HepG2 (cell line): ENCODE data around the gene RASGRF1. TPM values are rescaled to one million over a fixed set of nuclear protein-coding genes. Genes with fewer than 3 reads are reported as not detected.

Source experiments
- ATF2 ChIP-seq: sonication (generic); formaldehyde crosslinking; IDR thresholded peaks from 2 replicates; pipeline ENCODE4 v1.4.0; 2020; ENCODE audit warnings: missing genetic modification reagents
- HINFP ChIP-seq: sonication (generic); formaldehyde crosslinking; IDR thresholded peaks from 2 replicates; pipeline ENCODE4 v1.4.0; 2020; ENCODE audit warnings: low read depth, mild to moderate bottlenecking, missing genetic modification reagents
- HOXA7 ChIP-seq: sonication (generic); formaldehyde crosslinking; IDR thresholded peaks from 2 replicates; pipeline ENCODE4 v1.8.1; 2022; ENCODE audit warnings: mild to moderate bottlenecking, missing genetic modification reagents, moderate library complexity
- IKZF4 ChIP-seq: sonication (generic); formaldehyde crosslinking; IDR thresholded peaks from 2 replicates; pipeline ENCODE4 v1.5.1; 2020; ENCODE audit warnings: borderline replicate concordance, mild to moderate bottlenecking, low read depth, missing genetic modification reagents; ENCODE audit errors: not compliant biosample characterization
- POLR2A ChIP-seq, 2 experiments: IDR thresholded peaks; 2 replicates each; pipeline ENCODE4 v1.6.1; 2011; ENCODE audit warnings: low read depth in 2 of 2, low read length in 2 of 2, mild to moderate bottlenecking in 1 of 2, moderate library complexity in 1 of 2; ENCODE audit not compliant: insufficient read depth in 1 of 2
- SMC3 ChIP-seq: IDR thresholded peaks from 2 replicates; pipeline ENCODE4 v1.6.1; 2011; ENCODE audit warnings: low read length, improper control_type of control experiment
- TEAD2 ChIP-seq: sonication (generic); formaldehyde crosslinking; IDR thresholded peaks from 2 replicates; pipeline ENCODE4 v1.9.0; 2021; ENCODE audit warnings: missing genetic modification reagents
- ZIK1 ChIP-seq: sonication (generic); formaldehyde crosslinking; IDR thresholded peaks from 2 replicates; pipeline ENCODE4 v1.5.0; 2020; ENCODE audit warnings: mild to moderate bottlenecking, low read depth, missing genetic modification reagents, borderline replicate concordance
- ZNF296 ChIP-seq: sonication (generic); formaldehyde crosslinking; conservative IDR thresholded peaks from 2 replicates; pipeline ENCODE4 v1.5.0; 2020; ENCODE audit warnings: mild to moderate bottlenecking, missing genetic modification reagents
- ZNF30 ChIP-seq: sonication (generic); formaldehyde crosslinking; IDR thresholded peaks from 2 replicates; pipeline ENCODE4 v1.5.0; 2020; ENCODE audit warnings: mild to moderate bottlenecking, missing genetic modification reagents
- ZNF414 ChIP-seq: sonication (generic); formaldehyde crosslinking; IDR thresholded peaks from 2 replicates; pipeline ENCODE4 v1.5.0; 2020; ENCODE audit warnings: missing genetic modification reagents
- ZNF552 ChIP-seq: sonication (generic); formaldehyde crosslinking; IDR thresholded peaks from 2 replicates; pipeline ENCODE4 v1.9.0; 2022; ENCODE audit warnings: missing genetic modification reagents, mild to moderate bottlenecking, borderline replicate concordance
- ZNF687 ChIP-seq: sonication (generic); formaldehyde crosslinking; IDR thresholded peaks from 2 replicates; pipeline ENCODE4 v1.5.1; 2020; ENCODE audit warnings: mild to moderate bottlenecking, missing genetic modification reagents, moderate library complexity
- polyA plus RNA-seq, 8 experiments: library from polyadenylated mRNA; depleted of rRNA in 3 of 8; stranded (reverse) in 7 of 8; unstranded in 1 of 8; fragments of >200 nt; fragmentation: Illumina TruSeq in 4 of 8; extraction: Trizol in 4 of 8; gene quantifications; 2 replicates each; pipeline versions ENCODE4 v1.2.1 to v1.2.3, GENCODE V29; 2011 to 2016; ENCODE audit warnings: low read depth in 4 of 8, missing spikeins in 1 of 8, mixed read lengths in 1 of 8; ENCODE audit not compliant: insufficient read depth in 1 of 8
- total RNA-seq, 5 experiments: library from RNA; depleted of rRNA; stranded (reverse); fragments of >200 nt; fragmentation: Illumina TruSeq; extraction: Trizol; gene quantifications; 2 replicates each; pipeline ENCODE4 v1.2.3, GENCODE V29; 2016; ENCODE audit warnings: low read depth in 1 of 5
- TF ChIP-seq, protein P1 (sequence below): sonication (generic); formaldehyde crosslinking; IDR thresholded peaks from 2 replicates; pipeline ENCODE4 v1.4.0; 2020; ENCODE audit warnings: missing genetic modification reagents

Gene RASGRF1
- total and polyA plus RNA-seq, 2 of the 13 experiments (the other 11 are each of a cell fraction or from before 2014, with no cell fraction given) = 0.55 to 3.0 TPM

DNA sequence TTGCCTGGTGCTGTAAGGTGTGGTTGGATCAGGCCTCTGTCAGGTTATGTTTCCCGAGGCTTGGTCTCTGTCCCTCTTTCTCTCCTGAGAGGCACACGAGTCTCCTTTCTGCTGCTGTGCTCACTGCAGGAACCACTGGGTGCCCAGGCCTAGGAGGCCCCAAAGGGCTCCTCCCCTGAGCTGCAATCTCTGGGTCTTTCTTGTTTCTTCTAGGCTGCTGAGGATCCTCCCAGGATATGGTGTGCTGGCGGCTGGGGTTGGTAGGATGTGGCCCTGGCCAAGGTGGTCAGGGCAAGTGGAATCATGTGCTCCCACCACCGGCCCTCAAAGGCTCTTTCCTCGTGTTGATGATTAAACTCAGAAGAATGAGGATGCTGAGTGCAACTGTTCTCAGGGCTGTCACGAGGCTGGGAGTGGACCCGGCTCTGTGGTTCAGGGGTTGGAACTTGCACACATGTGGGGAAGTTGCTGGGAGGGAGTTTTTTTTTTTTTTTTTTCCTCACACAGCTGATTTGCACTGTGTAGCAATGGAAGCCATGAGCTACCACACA is 102.1 kb downstream of the RASGRF1 start (continued):
- TF ChIP-seq, protein P1, sequence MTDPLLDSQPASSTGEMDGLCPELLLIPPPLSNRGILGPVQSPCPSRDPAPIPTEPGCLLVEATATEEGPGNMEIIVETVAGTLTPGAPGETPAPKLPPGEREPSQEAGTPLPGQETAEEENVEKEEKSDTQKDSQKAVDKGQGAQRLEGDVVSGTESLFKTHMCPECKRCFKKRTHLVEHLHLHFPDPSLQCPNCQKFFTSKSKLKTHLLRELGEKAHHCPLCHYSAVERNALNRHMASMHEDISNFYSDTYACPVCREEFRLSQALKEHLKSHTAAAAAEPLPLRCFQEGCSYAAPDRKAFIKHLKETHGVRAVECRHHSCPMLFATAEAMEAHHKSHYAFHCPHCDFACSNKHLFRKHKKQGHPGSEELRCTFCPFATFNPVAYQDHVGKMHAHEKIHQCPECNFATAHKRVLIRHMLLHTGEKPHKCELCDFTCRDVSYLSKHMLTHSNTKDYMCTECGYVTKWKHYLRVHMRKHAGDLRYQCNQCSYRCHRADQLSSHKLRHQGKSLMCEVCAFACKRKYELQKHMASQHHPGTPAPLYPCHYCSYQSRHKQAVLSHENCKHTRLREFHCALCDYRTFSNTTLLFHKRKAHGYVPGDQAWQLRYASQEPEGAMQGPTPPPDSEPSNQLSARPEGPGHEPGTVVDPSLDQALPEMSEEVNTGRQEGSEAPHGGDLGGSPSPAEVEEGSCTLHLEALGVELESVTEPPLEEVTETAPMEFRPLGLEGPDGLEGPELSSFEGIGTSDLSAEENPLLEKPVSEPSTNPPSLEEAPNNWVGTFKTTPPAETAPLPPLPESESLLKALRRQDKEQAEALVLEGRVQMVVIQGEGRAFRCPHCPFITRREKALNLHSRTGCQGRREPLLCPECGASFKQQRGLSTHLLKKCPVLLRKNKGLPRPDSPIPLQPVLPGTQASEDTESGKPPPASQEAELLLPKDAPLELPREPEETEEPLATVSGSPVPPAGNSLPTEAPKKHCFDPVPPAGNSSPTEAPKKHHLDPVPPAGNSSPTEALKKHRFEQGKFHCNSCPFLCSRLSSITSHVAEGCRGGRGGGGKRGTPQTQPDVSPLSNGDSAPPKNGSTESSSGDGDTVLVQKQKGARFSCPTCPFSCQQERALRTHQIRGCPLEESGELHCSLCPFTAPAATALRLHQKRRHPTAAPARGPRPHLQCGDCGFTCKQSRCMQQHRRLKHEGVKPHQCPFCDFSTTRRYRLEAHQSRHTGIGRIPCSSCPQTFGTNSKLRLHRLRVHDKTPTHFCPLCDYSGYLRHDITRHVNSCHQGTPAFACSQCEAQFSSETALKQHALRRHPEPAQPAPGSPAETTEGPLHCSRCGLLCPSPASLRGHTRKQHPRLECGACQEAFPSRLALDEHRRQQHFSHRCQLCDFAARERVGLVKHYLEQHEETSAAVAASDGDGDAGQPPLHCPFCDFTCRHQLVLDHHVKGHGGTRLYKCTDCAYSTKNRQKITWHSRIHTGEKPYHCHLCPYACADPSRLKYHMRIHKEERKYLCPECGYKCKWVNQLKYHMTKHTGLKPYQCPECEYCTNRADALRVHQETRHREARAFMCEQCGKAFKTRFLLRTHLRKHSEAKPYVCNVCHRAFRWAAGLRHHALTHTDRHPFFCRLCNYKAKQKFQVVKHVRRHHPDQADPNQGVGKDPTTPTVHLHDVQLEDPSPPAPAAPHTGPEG (CRISPR knock-in tag) = no peak
- TF ChIP-seq ZNF296 (CRISPR knock-in tag) (0 out of 2 replicates have a peak, but pooled peaks have one; percentile 16), SMC3 (no peak), ZNF414 (peak; percentile 90; the same call in 1 of the 2 replicates), POLR2A (IDR thresholded peaks at IDR 0.05; ENCODE audit: insufficient read depth in 1 of 2, low read depth in 2 of 2, low read length in 2 of 2) (peak in 1 of 2 experiments; percentile 69; a peak in 1 of 4 replicates), ATF2 (CRISPR knock-in tag) (peak; percentile 75), ZIK1 (CRISPR knock-in tag) (no peak), ZNF687 (CRISPR knock-in tag) (peak; percentile 100), IKZF4 (CRISPR knock-in tag) (peak; percentile 51), ZNF30 (CRISPR knock-in tag) (no peak), TEAD2 (no peak), HINFP (CRISPR knock-in tag) (no peak; the same call in 1 of the 2 replicates), HOXA7 (CRISPR knock-in tag) (no peak), ZNF552 (CRISPR knock-in tag) (no peak; the same call in 1 of the 2 replicates)
